Measurements from ENCODE around the gene ICA1.

- TF ChIP-seq, protein P1, sequence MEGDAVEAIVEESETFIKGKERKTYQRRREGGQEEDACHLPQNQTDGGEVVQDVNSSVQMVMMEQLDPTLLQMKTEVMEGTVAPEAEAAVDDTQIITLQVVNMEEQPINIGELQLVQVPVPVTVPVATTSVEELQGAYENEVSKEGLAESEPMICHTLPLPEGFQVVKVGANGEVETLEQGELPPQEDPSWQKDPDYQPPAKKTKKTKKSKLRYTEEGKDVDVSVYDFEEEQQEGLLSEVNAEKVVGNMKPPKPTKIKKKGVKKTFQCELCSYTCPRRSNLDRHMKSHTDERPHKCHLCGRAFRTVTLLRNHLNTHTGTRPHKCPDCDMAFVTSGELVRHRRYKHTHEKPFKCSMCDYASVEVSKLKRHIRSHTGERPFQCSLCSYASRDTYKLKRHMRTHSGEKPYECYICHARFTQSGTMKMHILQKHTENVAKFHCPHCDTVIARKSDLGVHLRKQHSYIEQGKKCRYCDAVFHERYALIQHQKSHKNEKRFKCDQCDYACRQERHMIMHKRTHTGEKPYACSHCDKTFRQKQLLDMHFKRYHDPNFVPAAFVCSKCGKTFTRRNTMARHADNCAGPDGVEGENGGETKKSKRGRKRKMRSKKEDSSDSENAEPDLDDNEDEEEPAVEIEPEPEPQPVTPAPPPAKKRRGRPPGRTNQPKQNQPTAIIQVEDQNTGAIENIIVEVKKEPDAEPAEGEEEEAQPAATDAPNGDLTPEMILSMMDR (conservative IDR thresholded peaks at IDR 0.05; ENCODE audit: low read depth, low read length) = no peak
- no peak for TF ChIP-seq EZH2 (IDR thresholded peaks at IDR 0.05; ENCODE audit: borderline replicate concordance, low read depth, low read length, poor library complexity, severe bottlenecking)
Observed at GRCh38 chr7:8109196-8110022, 152.6 kb downstream of the ICA1 start.

All from A673 (cell line).